GM20431 (cell line): ENCODE measurements around the gene ALG2.

Experiments used
- in situ Hi-C: fragments of 300-500 bp; cut with MseI, MboI; formaldehyde crosslinking; loops from one replicate; pipeline ENCODE4 v1.15.0; 2020; ENCODE audit warnings: low sequenced_read_pairs; ENCODE audit not compliant: unreplicated experiment

The ALG2 gene

GRCh38 chr9:99221621-99222415, at the start of gene ALG2, which contains the start of gene SEC61B:
TSS of gene ALG2 (minus strand) at chr9:99221942. CDS start at chr9:99221894, 48 bp downstream.
TSS of gene SEC61B (plus strand) at chr9:99222282. CDS start at chr9:99222364, 82 bp downstream.
- in situ Hi-C loops, result no loop called here

- in situ Hi-C loops, result loop anchor here (25.0 kb wide), 1 partner anchor 542 kb away; the partner anchor contains the start of gene NR4A3
These were observed 48.7 kb upstream of the ALG2 start for GRCh38 chr9:99270491-99270890.

GRCh38 chr9:99269416-99269815, 47.7 kb upstream of the ALG2 start:
- in situ Hi-C loops, result loop anchor here (25.0 kb wide), 1 partner anchor 543 kb away; the partner anchor contains the start of gene NR4A3

GRCh38 chr9:99266255-99267023, 44.7 kb upstream of the ALG2 start:
- in situ Hi-C loops, result loop anchor here (25.0 kb wide), 1 partner anchor 546 kb away; the partner anchor contains the start of gene NR4A3

- in situ Hi-C loops, result loop anchor here (25.0 kb wide), 1 partner anchor 547 kb away; the partner anchor contains the start of gene NR4A3
These were observed 43.9 kb upstream of the ALG2 start for GRCh38 chr9:99265691-99266090.

GRCh38 chr9:99264070-99264680, 42.4 kb upstream of the ALG2 start:
- in situ Hi-C loops, result loop anchor here (25.0 kb wide), 1 partner anchor 548 kb away; the partner anchor contains the start of gene NR4A3

- in situ Hi-C loops, result loop anchor here (25.0 kb wide), 1 partner anchor 549 kb away; the partner anchor contains the start of gene NR4A3
These were observed 41.2 kb upstream of the ALG2 start for GRCh38 chr9:99262949-99263418.

GRCh38 chr9:99261923-99262322, 40.2 kb upstream of the ALG2 start:
- in situ Hi-C loops, result loop anchor here (25.0 kb wide), 1 partner anchor 550 kb away; the partner anchor contains the start of gene NR4A3

- in situ Hi-C loops, result loop anchor here (25.0 kb wide), 1 partner anchor 553 kb away; the partner anchor contains the start of gene NR4A3
These were observed 37.6 kb upstream of the ALG2 start for GRCh38 chr9:99259231-99259918.

GRCh38 chr9:99257723-99258389, 36.1 kb upstream of the ALG2 start:
- in situ Hi-C loops, result loop anchor here (25.0 kb wide), 1 partner anchor 554 kb away; the partner anchor contains the start of gene NR4A3

- in situ Hi-C loops, result loop anchor here (25.0 kb wide), 1 partner anchor 557 kb away; the partner anchor contains the start of gene NR4A3
These were observed 33.9 kb upstream of the ALG2 start for GRCh38 chr9:99255651-99256050.

GRCh38 chr9:99253772-99254431, 32.2 kb upstream of the ALG2 start:
- in situ Hi-C loops, result loop anchor here (25.0 kb wide), 1 partner anchor 558 kb away; the partner anchor contains the start of gene NR4A3

- in situ Hi-C loops, result loop anchor here (25.0 kb wide), 1 partner anchor 559 kb away; the partner anchor contains the start of gene NR4A3
These were observed 31.4 kb upstream of the ALG2 start for GRCh38 chr9:99253134-99253533.

- in situ Hi-C loops, result loop anchor here (25.0 kb wide), 1 partner anchor 561 kb away; the partner anchor contains the start of gene NR4A3
These were observed 29.4 kb upstream of the ALG2 start for GRCh38 chr9:99251157-99251556.

- in situ Hi-C loops, result loop anchor here (25.0 kb wide), 1 partner anchor 563 kb away; the partner anchor contains the start of gene NR4A3
These were observed 27.9 kb upstream of the ALG2 start for GRCh38 chr9:99249619-99250018.

GRCh38 chr9:99244344-99245260, 22.9 kb upstream of the ALG2 start:
- in situ Hi-C loops, result no loop called here

GRCh38 chr9:99241106-99241505, 19.4 kb upstream of the ALG2 start:
- in situ Hi-C loops, result no loop called here
